ENCODE measurements around the gene TMEM258.

GRCh38 chr11:61826930-61827570 lies 34.7 kb upstream of the TMEM258 start:
- TF ChIP-seq EZH2 (IDR thresholded peaks at IDR 0.05; ENCODE audit: insufficient read depth, poor library complexity, severe bottlenecking) = no peak
- TF ChIP-seq EZH2phosphoT487 (IDR thresholded peaks at IDR 0.05; ENCODE audit: insufficient read depth, low read depth) = no peak
